SK-N-SH treated with all-trans-retinoic acid at 6 μM for 48 hours (cell line): ENCODE results near the gene ATXN7.

Experiments
- BACH2 ChIP-seq: fragments of 250-450 bp; sonication (Bioruptor Pico); IDR thresholded peaks from 2 replicates; pipeline ENCODE4 v1.9.0; 2021; ENCODE audit warnings: mild to moderate bottlenecking, borderline replicate concordance
- CREB5 ChIP-seq: fragments of 250-450 bp; sonication (Bioruptor Pico); IDR thresholded peaks from 2 replicates; pipeline ENCODE4 v1.5.1; 2020; ENCODE audit warnings: low read depth, mild to moderate bottlenecking, moderate library complexity

DNA sequence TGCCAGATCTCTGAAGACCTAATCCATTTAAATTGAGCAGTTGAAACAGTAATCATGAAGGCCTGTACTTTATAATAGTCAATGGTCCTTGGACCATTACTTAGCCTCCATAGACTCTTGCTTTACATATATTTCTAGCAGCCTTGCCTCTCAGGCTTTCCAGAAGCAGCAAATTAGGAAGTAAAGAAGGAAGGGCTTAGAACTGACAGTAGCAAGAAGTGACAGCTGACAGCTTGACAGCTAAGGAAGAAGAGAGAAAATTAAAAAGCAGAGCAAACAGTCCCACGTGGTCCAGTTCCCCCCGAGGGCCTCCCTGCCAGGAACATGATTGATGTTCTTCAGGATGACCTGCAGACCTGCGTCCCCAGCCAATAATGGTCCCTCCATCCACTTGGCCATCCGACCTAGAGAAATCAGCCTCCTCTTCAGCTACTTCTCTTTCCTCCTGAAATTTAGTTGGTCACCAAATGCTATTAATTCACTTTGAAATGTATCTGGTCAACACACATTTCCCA is 174.6 kb downstream of the ATXN7 start:
- no peak for TF ChIP-seq CREB5
- no peak for TF ChIP-seq BACH2 (CRISPR knock-in tag)
